ENCODE measurements around the gene MRPL12.
A peak's percentile ranks its signal among the peaks of the same experiment; 100 is the strongest.
"Not testable (repeated sequence)": the region's sequence is repeated elsewhere in the genome, so short reads cannot be mapped to it uniquely, and the experiment has no call there.

MRPL12 gene

DNA sequence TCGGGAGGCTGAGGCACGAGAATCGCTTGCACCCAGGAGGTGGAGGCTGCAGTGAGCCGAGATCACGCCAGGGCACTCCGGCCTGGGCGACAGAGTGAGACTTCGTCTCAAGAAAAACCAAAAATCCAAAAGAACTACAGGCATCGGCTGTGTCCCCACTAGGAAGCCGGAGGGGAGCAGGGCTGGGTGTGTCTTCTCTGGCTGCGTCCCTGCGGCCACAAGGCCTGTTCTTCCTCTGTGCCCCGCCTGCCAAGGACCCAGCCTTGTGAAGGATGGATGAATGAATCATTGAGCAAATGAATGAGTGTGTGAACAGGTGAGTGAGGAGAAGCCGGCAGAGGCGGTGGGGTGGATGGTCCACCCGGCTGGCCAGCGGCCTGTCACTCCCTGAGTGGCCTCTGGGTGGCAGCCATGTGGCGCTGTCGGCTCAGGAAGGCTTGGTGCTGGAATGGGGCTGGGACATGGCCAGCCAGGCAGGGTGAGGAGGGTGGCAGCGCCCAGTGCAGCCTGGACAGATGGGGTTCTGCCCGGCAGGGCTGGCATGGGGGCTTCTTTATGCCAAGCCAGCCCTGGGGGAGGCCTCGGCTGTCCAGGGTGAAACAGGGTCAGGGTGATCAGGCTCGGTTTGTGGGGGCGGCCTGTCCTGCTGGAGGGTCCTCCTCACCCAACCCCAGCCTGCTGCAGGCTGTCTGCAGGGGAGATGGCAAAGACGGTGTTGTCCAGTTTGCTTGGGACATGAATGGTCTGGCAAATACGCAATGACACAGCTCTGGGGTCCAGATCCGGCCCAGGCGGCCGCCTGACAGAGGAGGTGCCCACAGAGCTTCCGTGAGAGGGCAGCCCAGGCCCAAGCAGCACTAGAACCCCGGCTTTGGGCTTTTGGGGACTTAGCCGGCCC lies 30.6 kb downstream of the MRPL12 start:
- TF ChIP-seq, protein P1, sequence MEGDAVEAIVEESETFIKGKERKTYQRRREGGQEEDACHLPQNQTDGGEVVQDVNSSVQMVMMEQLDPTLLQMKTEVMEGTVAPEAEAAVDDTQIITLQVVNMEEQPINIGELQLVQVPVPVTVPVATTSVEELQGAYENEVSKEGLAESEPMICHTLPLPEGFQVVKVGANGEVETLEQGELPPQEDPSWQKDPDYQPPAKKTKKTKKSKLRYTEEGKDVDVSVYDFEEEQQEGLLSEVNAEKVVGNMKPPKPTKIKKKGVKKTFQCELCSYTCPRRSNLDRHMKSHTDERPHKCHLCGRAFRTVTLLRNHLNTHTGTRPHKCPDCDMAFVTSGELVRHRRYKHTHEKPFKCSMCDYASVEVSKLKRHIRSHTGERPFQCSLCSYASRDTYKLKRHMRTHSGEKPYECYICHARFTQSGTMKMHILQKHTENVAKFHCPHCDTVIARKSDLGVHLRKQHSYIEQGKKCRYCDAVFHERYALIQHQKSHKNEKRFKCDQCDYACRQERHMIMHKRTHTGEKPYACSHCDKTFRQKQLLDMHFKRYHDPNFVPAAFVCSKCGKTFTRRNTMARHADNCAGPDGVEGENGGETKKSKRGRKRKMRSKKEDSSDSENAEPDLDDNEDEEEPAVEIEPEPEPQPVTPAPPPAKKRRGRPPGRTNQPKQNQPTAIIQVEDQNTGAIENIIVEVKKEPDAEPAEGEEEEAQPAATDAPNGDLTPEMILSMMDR (IDR thresholded peaks at IDR 0.05; ENCODE audit: low read depth, low read length, missing control alignments), result peak; percentile 85
- no peak overlapping the region for H3K4me3 ChIP-seq (ENCODE audit: low read depth, low read length)
- in situ Hi-C loops (cut with HindIII; ENCODE audit: low sequenced_read_pairs), result no loop called here
- DNase-seq (ENCODE audit: low read depth), result peak; percentile 15

DNA sequence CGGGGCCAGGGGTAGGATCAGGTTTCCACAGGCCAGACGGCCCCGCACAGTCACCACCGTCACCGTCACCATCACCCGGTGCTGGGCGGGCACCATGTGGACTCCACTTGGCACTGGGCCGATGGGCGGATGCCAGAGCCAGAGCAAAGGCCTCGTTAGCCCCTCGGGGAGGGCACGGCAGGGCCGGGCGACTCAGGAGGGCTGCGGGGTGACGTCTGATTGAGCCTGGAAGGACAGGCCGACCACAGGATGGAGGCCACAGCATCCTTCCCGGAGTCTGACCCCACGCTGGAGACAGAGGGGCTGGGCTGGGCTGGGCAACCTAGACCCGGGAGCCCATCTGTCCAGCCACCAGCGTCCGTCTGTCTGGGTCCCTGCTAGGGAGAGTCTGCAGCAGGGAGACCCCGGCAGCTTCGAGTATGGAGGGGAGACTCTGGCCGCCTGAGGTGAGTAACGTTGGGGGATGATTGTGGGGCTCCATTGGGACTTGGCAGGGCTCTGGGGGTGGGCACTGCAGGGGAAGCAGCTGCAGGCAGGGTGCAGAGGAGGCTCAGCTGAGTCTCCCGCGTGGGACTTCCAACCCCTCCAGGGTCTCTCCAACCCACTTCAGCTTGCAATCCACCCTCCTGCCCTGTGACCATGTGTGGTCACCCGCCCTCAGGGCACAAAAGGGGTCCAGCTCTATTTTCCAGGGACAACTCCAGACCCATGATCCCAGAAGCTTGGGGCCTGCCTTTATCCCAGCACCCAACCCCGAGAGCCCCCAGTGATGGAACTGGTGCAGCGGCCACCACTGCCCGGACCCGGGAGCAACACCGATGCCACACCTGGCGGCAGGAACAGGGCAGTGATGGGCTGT lies 31.5 kb downstream of the MRPL12 start:
- H3K4me3 ChIP-seq (ENCODE audit: low read depth, low read length), result no peak overlapping the region
- TF ChIP-seq, protein P1 (IDR thresholded peaks at IDR 0.05; ENCODE audit: low read depth, low read length, missing control alignments), result no peak
- in situ Hi-C loops (cut with HindIII; ENCODE audit: low sequenced_read_pairs), result no loop called here
- no peak for DNase-seq (ENCODE audit: low read depth)

DNA sequence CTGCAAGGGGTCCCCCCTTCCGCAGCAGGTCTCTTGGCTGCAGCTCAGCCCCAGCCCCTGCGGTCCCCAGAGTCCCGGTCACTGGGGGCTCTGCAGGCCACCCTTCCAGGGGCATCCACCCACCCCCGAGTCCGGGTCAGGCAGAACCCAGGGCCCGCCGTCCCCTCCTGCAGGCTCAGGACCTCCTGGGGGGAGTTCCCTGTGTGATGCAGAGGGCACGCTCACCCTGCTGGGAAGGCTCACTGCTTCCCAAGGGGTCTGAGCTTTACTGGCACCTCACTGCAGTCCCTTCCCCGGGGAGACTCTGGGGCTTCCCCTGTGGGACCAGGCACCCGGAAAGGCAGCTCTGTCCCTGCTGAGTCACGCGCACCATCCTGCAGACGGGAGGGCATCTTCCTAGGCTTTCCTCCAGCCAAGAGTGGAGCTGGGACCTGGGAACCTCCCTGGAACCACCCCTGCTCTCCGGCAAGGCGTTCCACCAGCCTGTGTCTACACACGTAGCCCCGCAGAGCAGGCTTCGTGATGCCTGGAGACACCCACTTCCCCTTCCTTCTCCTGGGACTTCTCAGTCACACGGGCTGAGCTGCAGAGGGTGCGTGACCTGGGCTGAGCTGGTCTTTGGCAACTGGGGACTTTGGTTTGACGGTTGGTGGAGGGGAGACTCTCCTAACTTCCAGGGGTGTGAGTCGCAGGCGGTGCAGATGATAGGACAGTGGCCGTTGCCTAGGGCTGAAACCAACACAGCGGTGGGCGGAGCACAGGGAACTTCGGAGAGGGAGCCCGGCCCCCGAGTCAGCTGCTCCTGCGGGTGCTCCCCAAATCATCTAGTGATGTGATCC lies 32.3 kb downstream of the MRPL12 start:
- in situ Hi-C loops (cut with HindIII; ENCODE audit: low sequenced_read_pairs), result no loop called here
- no peak for DNase-seq (ENCODE audit: low read depth)
- TF ChIP-seq, protein P1 (IDR thresholded peaks at IDR 0.05; ENCODE audit: low read depth, low read length, missing control alignments), result no peak
- no peak overlapping the region for H3K4me3 ChIP-seq (ENCODE audit: low read depth, low read length)

DNA sequence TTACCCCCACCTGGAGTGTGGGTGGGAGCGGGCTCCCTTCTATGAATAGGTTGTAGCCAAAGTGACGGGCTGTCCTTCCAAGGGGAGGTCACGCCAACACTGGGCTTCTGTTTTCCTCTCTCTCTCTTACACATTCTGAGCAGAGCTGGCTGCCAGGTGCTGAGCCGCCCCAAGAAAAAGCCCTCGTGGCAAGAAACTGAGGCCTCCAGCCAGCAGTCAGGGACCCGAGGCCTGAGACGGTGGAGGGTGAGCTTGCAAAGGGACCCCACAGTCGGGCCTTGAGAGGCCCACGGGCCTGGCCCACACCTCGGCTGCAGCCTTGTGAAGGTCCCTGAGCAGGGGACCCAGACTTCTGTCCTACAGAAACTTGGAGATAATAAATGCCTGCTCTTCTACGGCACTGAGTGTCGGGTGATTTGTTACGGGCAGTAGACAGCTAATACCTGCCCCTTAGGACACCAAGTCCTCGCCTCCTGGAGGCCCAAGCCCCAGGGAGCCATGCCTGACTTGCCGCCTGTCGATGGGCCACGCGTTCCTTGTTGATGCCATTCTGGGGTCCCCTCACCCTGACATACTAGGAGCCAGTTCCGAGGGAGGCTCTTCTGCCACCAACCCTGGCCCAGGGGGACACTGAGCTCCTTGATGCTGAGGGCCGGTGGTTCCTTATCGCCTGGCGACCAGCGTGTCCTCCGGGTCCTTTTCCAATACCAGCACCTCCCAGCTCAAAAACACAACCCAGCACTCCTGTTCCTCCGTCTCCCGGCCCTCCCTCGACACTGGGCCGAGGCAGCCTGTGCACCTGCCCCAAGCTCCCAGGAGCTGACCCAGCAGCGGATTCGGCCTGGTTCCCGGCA lies 35.0 kb downstream of the MRPL12 start:
- TF ChIP-seq, protein P1 (IDR thresholded peaks at IDR 0.05; ENCODE audit: low read depth, low read length, missing control alignments), result no peak
- no peak overlapping the region for H3K4me3 ChIP-seq (ENCODE audit: low read depth, low read length)
- no peak for DNase-seq (ENCODE audit: low read depth)
- in situ Hi-C loops (cut with HindIII; ENCODE audit: low sequenced_read_pairs), result no loop called here

DNA sequence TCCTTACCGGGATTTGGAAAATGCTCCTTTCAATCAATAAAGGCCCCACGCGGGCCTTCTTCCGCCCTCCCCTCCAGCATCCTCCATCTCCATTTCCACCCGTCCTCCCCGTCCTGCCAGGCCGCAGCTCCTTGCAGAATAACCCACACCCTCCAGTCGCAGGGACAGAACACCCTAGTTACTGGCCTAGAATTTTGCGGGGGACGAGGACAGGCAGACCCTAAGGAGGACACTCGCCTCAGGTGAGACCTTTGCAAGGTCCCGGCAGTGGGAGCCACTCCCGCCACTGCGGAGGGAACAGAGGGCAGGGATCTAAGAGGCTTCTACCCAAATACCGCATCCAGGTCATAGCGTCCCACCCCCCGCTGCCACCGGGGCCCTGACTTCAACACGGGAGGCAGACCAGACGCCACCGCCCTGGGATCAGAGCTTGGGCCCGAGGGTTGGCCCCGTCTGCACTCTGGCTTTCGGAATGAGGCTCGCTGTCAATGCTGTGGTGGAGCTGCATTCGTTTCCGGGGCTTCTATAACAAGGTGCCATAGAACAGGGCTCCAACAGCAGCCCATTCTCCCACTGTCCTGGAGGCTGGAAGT lies 35.7 kb downstream of the MRPL12 start:
- in situ Hi-C loops (cut with HindIII; ENCODE audit: low sequenced_read_pairs), result no loop called here
- DNase-seq (ENCODE audit: low read depth), result no peak
- H3K4me3 ChIP-seq (ENCODE audit: low read depth, low read length), result no peak overlapping the region
- TF ChIP-seq, protein P1 (IDR thresholded peaks at IDR 0.05; ENCODE audit: low read depth, low read length, missing control alignments), result no peak

DNA sequence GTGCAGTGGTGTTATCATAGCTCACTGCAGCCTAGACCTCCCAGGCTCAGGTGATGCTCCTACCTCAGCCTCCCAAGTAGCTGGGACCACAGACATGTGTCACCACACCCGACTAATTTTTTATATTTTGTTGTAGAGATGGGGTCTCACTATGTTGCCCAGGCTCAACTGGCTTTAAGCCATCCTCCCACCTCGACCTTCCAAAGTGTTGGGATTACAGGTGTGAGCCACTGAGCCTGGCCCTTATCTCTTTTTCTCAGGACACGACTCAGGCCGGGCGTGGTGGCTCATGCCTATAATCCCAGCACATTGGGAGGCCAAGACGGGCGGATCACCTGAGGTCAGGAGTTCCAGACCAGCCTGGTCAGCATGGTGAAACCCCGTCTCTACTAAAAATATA lies 36.4 kb downstream of the MRPL12 start:
- in situ Hi-C loops (cut with HindIII; ENCODE audit: low sequenced_read_pairs); DNase-seq (ENCODE audit: low read depth); H3K4me3 ChIP-seq (ENCODE audit: low read depth, low read length): not testable (repeated sequence)

Measured in astrocyte of the cerebellum (primary cell).